HEK293 (cell line): ENCODE measurements around the gene NELL2.

Experiments used
- CTCF ChIA-PET: fragments of 350-600 bp; formaldehyde crosslinking; extraction: SDS; loops from one replicate; lab custom pipeline; 2021; ENCODE audit warnings: antibody characterized with exemption; lab: Yijun Ruan, JAX
- POLR2A ChIA-PET: fragments of 300-600 bp; formaldehyde crosslinking; extraction: SDS; loops from one replicate; lab custom pipeline; 2020; ENCODE audit warnings: antibody characterized with exemption, inconsistent platforms; lab: Yijun Ruan, JAX
- H3K27ac ChIP-seq: fragments of 200-500 bp; sonication (Bioruptor generic); 2 replicates; pipeline ENCODE4 v1.5.1; 2014; ENCODE audit warnings: low read depth, low read length, control low read depth, inconsistent platforms; ENCODE audit errors: extremely low read depth
- H3K36me3 ChIP-seq, 2 experiments: fragments of 200-500 bp in 1 of 2; sonication (Bioruptor generic) in 1 of 2; 1 replicate in 1 of 2; 2 replicates in 1 of 2; pipeline ENCODE4 v1.5.1; 2014 to 2017; ENCODE audit warnings: inconsistent platforms in 2 of 2, low read length in 2 of 2; ENCODE audit not compliant: control insufficient read depth in 2 of 2, insufficient read depth in 1 of 2
- H3K4me1 ChIP-seq: fragments of 200-500 bp; sonication (Bioruptor generic); 2 replicates; pipeline ENCODE4 v1.5.1; 2014; ENCODE audit warnings: mild to moderate bottlenecking, low read length, inconsistent platforms; ENCODE audit not compliant: control insufficient read depth, insufficient read depth
- H3K4me3 ChIP-seq: 2 replicates; pipeline ENCODE4 v1.5.1; 2011; ENCODE audit warnings: low read depth, mild to moderate bottlenecking, control low read depth, low read length, moderate library complexity
- H3K9me3 ChIP-seq: fragments of 200-500 bp; sonication (Bioruptor generic); 2 replicates; pipeline ENCODE4 v1.5.1; 2014; ENCODE audit warnings: low read depth, low read length, inconsistent platforms; ENCODE audit not compliant: control insufficient read depth, insufficient read depth
- GLI2 ChIP-seq: fragments of 450-650 bp; formaldehyde crosslinking; IDR thresholded peaks from 2 replicates; pipeline ENCODE4; 2017; ENCODE audit warnings: missing biosample characterization, missing genetic modification characterization, low read depth, borderline replicate concordance
- GLIS2 ChIP-seq: fragments of 450-650 bp; formaldehyde crosslinking; IDR thresholded peaks from 2 replicates; pipeline ENCODE4 v1.5.1; 2016; ENCODE audit warnings: missing biosample characterization, missing genetic modification characterization
- IKZF3 ChIP-seq: fragments of 450-650 bp; IDR thresholded peaks from 2 replicates; pipeline ENCODE4 v1.5.0; 2018; ENCODE audit warnings: missing biosample characterization, mild to moderate bottlenecking, missing genetic modification characterization, moderate library complexity
- OSR2 ChIP-seq: fragments of 450-650 bp; formaldehyde crosslinking; IDR thresholded peaks from 2 replicates; pipeline ENCODE4 v1.5.1; 2016; ENCODE audit warnings: missing biosample characterization, missing genetic modification characterization
- ZNF211 ChIP-seq: fragments of 450-650 bp; formaldehyde crosslinking; IDR thresholded peaks from 2 replicates; pipeline ENCODE4 v1.5.1; 2016; ENCODE audit warnings: low read depth, missing biosample characterization, missing genetic modification characterization
- ZNF223 ChIP-seq: fragments of 450-650 bp; formaldehyde crosslinking; IDR thresholded peaks from 2 replicates; pipeline ENCODE4 v1.5.1; 2016; ENCODE audit warnings: missing biosample characterization, missing genetic modification characterization
- ZNF514 ChIP-seq: fragments of 450-650 bp; formaldehyde crosslinking; IDR thresholded peaks from 2 replicates; pipeline ENCODE4 v1.5.1; 2016; ENCODE audit warnings: missing biosample characterization, missing genetic modification characterization
- ZNF621 ChIP-seq: fragments of 450-650 bp; formaldehyde crosslinking; IDR thresholded peaks from 2 replicates; pipeline ENCODE4 v1.5.1; 2017; ENCODE audit warnings: missing biosample characterization, missing genetic modification characterization
- ZNF660 ChIP-seq: fragments of 450-650 bp; IDR thresholded peaks from 2 replicates; pipeline ENCODE4 v1.5.1; 2018; ENCODE audit warnings: missing biosample characterization, mild to moderate bottlenecking, missing genetic modification characterization
- ZNF664 ChIP-seq: fragments of 450-650 bp; formaldehyde crosslinking; IDR thresholded peaks from 2 replicates; pipeline ENCODE4 v1.5.1; 2016; ENCODE audit warnings: missing biosample characterization, missing genetic modification characterization
- TF ChIP-seq, protein P1 (sequence below): fragments of 450-650 bp; formaldehyde crosslinking; IDR thresholded peaks from 2 replicates; pipeline ENCODE4 v1.5.1; 2016; ENCODE audit warnings: missing biosample characterization, missing genetic modification characterization
- TF ChIP-seq, protein P2 (sequence below): fragments of 450-650 bp; formaldehyde crosslinking; IDR thresholded peaks from 2 replicates; pipeline ENCODE4 v1.5.1; 2016; ENCODE audit warnings: missing biosample characterization, missing genetic modification characterization
- TF ChIP-seq, protein P3 (sequence below): fragments of 450-650 bp; formaldehyde crosslinking; IDR thresholded peaks from 2 replicates; pipeline ENCODE4 v1.5.1; 2016; ENCODE audit warnings: missing biosample characterization, missing genetic modification characterization, borderline replicate concordance
- TF ChIP-seq, protein P4 (sequence below): fragments of 450-650 bp; formaldehyde crosslinking; IDR thresholded peaks from 2 replicates; pipeline ENCODE4 v1.5.1; 2016; ENCODE audit warnings: missing biosample characterization, missing genetic modification characterization
- TF ChIP-seq, protein P5 (sequence below): fragments of 450-650 bp; formaldehyde crosslinking; IDR thresholded peaks from 2 replicates; pipeline ENCODE4 v1.5.1; 2017; ENCODE audit warnings: missing biosample characterization, missing genetic modification characterization
- TF ChIP-seq, protein P6 (sequence below): fragments of 450-650 bp; formaldehyde crosslinking; IDR thresholded peaks from 2 replicates; pipeline ENCODE4 v1.5.1; 2016; ENCODE audit warnings: missing biosample characterization, missing genetic modification characterization
- TF ChIP-seq, protein P7 (sequence below): sonication (generic); formaldehyde crosslinking; IDR thresholded peaks from 2 replicates; pipeline ENCODE4 v1.8.1; 2022; ENCODE audit warnings: mild to moderate bottlenecking, moderate library complexity, missing genetic modification reagents

NELL2 gene

DNA sequence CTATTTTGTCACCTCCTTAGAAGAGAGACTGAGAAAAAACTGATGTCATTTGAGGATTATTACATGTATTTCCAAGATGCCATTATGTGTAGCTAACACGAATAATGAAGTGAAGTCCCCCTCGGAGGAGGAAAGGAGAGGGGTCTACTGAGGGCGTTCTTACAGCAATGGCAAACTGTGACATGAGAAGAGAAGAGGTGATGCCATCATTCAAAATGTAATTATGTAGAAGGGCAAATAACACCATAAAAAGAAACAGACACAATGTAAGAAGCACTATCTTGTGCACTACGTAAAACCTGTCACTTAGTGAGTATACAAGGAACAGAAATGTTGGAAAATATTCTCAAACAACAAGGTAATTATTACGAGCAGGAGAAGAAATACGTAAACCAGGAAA is 126.5 kb downstream of the NELL2 start:
- ChIA-PET CTCF (no interaction called here), POLR2A (no interaction called here)
- TF ChIP-seq, protein P1, sequence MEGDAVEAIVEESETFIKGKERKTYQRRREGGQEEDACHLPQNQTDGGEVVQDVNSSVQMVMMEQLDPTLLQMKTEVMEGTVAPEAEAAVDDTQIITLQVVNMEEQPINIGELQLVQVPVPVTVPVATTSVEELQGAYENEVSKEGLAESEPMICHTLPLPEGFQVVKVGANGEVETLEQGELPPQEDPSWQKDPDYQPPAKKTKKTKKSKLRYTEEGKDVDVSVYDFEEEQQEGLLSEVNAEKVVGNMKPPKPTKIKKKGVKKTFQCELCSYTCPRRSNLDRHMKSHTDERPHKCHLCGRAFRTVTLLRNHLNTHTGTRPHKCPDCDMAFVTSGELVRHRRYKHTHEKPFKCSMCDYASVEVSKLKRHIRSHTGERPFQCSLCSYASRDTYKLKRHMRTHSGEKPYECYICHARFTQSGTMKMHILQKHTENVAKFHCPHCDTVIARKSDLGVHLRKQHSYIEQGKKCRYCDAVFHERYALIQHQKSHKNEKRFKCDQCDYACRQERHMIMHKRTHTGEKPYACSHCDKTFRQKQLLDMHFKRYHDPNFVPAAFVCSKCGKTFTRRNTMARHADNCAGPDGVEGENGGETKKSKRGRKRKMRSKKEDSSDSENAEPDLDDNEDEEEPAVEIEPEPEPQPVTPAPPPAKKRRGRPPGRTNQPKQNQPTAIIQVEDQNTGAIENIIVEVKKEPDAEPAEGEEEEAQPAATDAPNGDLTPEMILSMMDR (tag by site-specific recombination), result no peak
- TF ChIP-seq ZNF621 (tag by site-specific recombination) (no peak), GLI2 (tag by site-specific recombination) (no peak), ZNF211 (tag by site-specific recombination) (no peak), IKZF3 (tag by site-specific recombination) (no peak), ZNF664 (no peak), OSR2 (tag by site-specific recombination) (no peak), ZNF223 (no peak), ZNF660 (tag by site-specific recombination) (no peak), GLIS2 (tag by site-specific recombination) (no peak), ZNF514 (no peak)
- TF ChIP-seq, protein P2, sequence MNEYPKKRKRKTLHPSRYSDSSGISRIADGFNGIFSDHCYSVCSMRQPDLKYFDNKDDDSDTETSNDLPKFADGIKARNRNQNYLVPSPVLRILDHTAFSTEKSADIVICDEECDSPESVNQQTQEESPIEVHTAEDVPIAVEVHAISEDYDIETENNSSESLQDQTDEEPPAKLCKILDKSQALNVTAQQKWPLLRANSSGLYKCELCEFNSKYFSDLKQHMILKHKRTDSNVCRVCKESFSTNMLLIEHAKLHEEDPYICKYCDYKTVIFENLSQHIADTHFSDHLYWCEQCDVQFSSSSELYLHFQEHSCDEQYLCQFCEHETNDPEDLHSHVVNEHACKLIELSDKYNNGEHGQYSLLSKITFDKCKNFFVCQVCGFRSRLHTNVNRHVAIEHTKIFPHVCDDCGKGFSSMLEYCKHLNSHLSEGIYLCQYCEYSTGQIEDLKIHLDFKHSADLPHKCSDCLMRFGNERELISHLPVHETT (tag by site-specific recombination), result no peak
- TF ChIP-seq, protein P3, sequence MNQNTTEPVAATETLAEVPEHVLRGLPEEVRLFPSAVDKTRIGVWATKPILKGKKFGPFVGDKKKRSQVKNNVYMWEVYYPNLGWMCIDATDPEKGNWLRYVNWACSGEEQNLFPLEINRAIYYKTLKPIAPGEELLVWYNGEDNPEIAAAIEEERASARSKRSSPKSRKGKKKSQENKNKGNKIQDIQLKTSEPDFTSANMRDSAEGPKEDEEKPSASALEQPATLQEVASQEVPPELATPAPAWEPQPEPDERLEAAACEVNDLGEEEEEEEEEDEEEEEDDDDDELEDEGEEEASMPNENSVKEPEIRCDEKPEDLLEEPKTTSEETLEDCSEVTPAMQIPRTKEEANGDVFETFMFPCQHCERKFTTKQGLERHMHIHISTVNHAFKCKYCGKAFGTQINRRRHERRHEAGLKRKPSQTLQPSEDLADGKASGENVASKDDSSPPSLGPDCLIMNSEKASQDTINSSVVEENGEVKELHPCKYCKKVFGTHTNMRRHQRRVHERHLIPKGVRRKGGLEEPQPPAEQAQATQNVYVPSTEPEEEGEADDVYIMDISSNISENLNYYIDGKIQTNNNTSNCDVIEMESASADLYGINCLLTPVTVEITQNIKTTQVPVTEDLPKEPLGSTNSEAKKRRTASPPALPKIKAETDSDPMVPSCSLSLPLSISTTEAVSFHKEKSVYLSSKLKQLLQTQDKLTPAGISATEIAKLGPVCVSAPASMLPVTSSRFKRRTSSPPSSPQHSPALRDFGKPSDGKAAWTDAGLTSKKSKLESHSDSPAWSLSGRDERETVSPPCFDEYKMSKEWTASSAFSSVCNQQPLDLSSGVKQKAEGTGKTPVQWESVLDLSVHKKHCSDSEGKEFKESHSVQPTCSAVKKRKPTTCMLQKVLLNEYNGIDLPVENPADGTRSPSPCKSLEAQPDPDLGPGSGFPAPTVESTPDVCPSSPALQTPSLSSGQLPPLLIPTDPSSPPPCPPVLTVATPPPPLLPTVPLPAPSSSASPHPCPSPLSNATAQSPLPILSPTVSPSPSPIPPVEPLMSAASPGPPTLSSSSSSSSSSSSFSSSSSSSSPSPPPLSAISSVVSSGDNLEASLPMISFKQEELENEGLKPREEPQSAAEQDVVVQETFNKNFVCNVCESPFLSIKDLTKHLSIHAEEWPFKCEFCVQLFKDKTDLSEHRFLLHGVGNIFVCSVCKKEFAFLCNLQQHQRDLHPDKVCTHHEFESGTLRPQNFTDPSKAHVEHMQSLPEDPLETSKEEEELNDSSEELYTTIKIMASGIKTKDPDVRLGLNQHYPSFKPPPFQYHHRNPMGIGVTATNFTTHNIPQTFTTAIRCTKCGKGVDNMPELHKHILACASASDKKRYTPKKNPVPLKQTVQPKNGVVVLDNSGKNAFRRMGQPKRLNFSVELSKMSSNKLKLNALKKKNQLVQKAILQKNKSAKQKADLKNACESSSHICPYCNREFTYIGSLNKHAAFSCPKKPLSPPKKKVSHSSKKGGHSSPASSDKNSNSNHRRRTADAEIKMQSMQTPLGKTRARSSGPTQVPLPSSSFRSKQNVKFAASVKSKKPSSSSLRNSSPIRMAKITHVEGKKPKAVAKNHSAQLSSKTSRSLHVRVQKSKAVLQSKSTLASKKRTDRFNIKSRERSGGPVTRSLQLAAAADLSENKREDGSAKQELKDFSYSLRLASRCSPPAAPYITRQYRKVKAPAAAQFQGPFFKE (tag by site-specific recombination), result no peak
- TF ChIP-seq, protein P4, sequence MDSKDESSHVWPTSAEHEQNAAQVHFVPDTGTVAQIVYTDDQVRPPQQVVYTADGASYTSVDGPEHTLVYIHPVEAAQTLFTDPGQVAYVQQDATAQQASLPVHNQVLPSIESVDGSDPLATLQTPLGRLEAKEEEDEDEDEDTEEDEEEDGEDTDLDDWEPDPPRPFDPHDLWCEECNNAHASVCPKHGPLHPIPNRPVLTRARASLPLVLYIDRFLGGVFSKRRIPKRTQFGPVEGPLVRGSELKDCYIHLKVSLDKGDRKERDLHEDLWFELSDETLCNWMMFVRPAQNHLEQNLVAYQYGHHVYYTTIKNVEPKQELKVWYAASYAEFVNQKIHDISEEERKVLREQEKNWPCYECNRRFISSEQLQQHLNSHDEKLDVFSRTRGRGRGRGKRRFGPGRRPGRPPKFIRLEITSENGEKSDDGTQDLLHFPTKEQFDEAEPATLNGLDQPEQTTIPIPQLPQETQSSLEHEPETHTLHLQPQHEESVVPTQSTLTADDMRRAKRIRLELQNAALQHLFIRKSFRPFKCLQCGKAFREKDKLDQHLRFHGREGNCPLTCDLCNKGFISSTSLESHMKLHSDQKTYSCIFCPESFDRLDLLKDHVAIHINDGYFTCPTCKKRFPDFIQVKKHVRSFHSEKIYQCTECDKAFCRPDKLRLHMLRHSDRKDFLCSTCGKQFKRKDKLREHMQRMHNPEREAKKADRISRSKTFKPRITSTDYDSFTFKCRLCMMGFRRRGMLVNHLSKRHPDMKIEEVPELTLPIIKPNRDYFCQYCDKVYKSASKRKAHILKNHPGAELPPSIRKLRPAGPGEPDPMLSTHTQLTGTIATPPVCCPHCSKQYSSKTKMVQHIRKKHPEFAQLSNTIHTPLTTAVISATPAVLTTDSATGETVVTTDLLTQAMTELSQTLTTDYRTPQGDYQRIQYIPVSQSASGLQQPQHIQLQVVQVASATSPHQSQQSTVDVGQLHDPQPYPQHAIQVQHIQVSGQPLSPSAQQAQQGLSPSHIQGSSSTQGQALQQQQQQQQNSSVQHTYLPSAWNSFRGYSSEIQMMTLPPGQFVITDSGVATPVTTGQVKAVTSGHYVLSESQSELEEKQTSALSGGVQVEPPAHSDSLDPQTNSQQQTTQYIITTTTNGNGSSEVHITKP, result no peak
- TF ChIP-seq, protein P5, sequence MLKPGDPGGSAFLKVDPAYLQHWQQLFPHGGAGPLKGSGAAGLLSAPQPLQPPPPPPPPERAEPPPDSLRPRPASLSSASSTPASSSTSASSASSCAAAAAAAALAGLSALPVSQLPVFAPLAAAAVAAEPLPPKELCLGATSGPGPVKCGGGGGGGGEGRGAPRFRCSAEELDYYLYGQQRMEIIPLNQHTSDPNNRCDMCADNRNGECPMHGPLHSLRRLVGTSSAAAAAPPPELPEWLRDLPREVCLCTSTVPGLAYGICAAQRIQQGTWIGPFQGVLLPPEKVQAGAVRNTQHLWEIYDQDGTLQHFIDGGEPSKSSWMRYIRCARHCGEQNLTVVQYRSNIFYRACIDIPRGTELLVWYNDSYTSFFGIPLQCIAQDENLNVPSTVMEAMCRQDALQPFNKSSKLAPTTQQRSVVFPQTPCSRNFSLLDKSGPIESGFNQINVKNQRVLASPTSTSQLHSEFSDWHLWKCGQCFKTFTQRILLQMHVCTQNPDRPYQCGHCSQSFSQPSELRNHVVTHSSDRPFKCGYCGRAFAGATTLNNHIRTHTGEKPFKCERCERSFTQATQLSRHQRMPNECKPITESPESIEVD (tag by site-specific recombination), result no peak
- TF ChIP-seq, protein P6, sequence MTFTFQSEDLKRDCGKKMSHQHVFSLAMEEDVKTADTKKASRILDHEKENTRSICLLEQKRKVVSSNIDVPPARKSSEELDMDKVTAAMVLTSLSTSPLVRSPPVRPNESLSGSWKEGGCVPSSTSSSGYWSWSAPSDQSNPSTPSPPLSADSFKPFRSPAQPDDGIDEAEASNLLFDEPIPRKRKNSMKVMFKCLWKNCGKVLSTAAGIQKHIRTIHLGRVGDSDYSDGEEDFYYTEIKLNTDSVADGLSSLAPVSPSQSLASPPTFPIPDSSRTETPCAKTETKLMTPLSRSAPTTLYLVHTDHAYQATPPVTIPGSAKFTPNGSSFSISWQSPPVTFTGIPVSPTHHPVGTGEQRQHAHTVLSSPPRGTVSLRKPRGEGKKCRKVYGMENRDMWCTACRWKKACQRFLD, result no peak
- TF ChIP-seq, protein P7, sequence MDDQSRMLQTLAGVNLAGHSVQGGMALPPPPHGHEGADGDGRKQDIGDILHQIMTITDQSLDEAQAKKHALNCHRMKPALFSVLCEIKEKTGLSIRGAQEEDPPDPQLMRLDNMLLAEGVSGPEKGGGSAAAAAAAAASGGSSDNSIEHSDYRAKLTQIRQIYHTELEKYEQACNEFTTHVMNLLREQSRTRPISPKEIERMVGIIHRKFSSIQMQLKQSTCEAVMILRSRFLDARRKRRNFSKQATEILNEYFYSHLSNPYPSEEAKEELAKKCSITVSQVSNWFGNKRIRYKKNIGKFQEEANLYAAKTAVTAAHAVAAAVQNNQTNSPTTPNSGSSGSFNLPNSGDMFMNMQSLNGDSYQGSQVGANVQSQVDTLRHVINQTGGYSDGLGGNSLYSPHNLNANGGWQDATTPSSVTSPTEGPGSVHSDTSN (CRISPR knock-in tag), result no peak
- no peak overlapping the region for H3K4me3 ChIP-seq
- H3K4me1 ChIP-seq, result peaks cover 3% of the 10 kb centered on the region; the same call in 1 of the 2 replicates
- H3K9me3 ChIP-seq, result no peaks in the 10 kb centered on the region
- H3K27ac ChIP-seq, result no peak overlapping the region
- H3K36me3 ChIP-seq, result no peaks in the 10 kb centered on the region
